ENCODE results near the gene FHDC1.

The FHDC1 gene

DNA sequence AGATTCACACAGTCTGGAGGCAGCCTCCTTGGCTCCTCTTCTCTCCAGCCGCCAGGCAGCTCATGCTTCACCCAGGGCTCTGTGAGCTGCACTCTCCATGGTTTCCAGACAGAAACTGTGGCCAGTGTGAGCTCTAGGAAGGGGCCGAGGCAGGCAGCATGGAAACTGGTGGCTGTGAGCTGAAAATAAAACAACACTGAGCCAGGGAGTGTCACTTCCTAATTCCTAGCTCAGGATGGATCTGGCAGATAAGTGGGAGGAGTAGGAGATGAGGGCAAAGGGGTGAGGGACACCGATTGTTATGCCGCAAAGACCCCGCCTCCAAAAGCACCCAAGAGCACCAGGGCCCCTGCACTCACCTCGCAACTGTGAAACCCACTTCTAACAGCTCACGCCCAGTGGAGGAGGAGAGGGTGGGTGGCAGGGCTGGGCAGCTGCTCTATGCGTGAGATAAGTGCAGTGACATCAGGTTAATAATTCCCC lies 69.8 kb downstream of the FHDC1 start:
- no peak for DNase-seq (ENCODE audit: low read depth)

GRCh38 chr4:153008578-153009199 lies 72.6 kb downstream of the FHDC1 start:
- no peak for DNase-seq (ENCODE audit: low read depth)

DNA sequence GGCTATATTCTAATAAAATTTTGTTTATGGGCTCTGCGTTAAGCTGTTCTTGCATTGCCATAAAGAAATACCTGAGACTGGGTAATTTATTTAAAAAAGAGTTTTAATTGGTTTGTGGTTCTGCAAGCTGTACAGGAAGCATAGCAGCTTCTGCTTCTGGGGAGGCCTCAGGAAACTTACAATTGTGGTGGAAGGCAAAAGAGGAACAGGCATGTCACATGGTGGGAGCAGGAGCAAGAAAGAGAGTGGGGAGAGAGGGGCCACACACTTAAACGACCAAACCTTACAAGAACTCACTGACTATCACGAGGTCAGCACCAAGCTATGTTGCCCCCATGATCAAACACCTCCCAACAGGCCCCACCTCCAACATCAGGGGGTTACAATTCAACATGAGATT lies 74.0 kb downstream of the FHDC1 start:
- DNase-seq (ENCODE audit: low read depth) = no peak

DNA sequence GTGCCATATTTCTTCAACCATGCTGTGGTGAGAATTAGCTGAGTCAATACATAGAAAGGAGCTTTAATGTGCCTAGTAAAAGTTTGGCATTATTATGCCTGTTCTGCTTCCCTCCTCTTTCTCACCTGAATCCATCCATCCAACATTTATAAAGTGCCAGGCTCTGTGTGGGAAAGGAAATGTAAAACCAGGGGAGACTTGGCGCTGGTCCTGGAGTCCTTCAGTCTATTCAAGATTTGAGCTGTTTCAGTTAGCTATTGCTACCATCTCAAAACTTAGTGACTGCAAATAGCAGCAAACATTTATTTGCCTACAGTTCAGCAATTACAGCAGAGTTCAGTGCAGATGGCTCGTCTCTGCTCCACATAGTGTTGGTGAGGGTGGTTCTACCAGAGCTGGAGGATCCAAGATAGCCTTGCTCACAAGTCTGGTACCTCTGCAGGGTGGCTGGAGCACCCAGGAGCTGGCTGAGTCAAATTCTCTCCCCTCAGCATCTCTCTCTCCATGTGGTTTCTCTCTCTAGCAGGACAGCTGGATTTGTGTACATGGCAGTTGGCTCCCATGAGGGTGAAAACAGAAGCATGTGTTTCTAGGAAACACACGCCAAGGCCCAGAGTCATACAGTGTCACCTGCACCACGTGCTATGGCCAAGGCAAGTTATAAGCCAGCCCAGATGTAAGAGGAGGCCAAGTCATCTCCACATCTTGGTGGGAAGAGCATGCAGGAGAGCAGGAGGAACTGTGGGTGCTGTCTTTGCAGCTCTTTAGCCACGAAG lies 77.3 kb downstream of the FHDC1 start:
- no peak for DNase-seq (ENCODE audit: low read depth)

DNA sequence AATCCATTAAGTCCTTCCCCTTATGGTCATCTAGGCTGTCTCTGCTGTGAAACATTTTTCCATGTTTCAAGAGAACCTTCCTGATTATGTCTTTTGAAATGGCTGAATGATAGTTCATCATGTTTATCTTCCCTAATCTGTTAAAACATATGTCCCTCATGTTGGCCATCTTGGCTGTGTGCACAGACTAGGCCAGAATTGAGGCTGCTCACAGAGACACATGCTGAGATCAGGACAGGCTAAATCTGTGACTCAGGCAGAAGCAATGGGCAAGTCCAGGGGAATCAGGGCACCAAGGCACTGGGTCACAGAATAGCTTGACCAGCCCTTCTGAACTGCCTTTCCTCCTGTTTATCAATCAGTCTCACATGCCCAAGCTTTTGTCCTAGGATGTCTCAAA lies 78.3 kb downstream of the FHDC1 start:
- no peak for DNase-seq (ENCODE audit: low read depth)

- DNase-seq (ENCODE audit: low read depth) = no peak
Measured at GRCh38 chr4:153016592-153016991, 80.5 kb downstream of the FHDC1 start.

DNA sequence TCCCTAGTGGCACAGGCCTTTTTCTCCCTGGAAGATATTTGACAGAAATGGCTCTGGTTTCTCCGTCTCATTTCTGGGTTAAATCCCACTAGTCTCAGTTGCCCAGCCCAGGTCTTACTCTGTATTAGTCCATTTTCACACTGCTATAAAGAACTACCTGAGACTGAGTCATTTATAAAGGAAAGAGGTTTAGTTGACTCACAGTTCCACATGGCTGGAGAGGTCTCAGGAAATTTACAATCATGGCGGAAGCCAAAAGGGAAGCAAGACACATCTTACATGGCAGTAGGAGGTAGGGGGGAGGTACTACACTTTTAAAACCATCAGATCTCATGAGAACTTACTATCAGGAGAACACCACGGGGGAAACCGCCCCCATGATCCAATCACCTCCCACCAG lies 81.9 kb downstream of the FHDC1 start:
- DNase-seq (ENCODE audit: low read depth) = no peak

GRCh38 chr4:153018684-153019083 lies 82.6 kb downstream of the FHDC1 start:
- no peak for DNase-seq (ENCODE audit: low read depth)

- no peak for DNase-seq (ENCODE audit: low read depth)
Measured at GRCh38 chr4:153019906-153020305, 83.8 kb downstream of the FHDC1 start.

- DNase-seq (ENCODE audit: low read depth) = no peak
Measured at GRCh38 chr4:153020457-153020856, 84.3 kb downstream of the FHDC1 start.

GRCh38 chr4:153021276-153021675 lies 85.2 kb downstream of the FHDC1 start:
- no peak for DNase-seq (ENCODE audit: low read depth)

DNA sequence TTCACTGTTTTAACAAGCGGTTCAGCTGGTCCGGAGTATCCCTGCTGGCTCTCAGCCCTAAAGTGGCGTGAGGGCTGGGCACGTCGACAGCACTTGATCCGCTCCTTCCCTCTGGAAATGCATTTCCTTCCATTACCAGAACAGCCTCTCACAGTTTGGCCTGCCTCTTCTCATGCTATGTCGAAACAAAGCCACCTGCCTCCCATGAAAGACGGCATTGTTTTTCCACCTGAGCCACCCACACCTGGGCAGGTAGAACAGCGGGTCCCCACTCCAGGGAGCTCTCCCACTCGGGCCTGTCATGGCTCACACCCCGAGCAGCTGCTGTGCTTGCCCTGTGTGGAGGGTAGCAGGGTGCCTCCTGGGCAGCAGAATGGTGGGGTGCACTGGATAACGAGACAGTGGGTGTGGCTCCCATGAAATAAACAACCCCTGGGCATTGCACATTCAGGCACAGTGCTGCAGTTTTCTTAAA lies 86.2 kb downstream of the FHDC1 start:
- no peak for DNase-seq (ENCODE audit: low read depth)

DNA sequence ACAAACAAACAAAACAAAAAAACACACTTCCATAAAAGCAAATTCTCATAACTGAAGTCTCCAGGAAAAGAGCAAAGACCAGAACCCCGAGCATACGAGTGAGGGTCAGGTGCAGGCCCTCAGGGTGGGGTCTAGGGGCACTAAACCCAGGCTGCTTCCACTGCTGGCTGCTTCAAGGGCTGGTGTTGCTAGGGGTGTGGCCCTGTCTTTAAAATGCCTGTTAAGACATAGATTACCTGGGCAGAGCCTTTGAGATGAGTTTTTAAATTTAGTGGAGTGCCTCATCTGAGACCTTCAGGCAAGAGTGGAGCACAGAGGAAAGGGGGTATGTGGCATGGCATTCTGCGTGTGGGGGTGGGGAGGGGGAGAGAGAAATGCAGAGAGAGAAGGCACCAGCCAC lies 87.0 kb downstream of the FHDC1 start:
- DNase-seq (ENCODE audit: low read depth) = no peak

DNA sequence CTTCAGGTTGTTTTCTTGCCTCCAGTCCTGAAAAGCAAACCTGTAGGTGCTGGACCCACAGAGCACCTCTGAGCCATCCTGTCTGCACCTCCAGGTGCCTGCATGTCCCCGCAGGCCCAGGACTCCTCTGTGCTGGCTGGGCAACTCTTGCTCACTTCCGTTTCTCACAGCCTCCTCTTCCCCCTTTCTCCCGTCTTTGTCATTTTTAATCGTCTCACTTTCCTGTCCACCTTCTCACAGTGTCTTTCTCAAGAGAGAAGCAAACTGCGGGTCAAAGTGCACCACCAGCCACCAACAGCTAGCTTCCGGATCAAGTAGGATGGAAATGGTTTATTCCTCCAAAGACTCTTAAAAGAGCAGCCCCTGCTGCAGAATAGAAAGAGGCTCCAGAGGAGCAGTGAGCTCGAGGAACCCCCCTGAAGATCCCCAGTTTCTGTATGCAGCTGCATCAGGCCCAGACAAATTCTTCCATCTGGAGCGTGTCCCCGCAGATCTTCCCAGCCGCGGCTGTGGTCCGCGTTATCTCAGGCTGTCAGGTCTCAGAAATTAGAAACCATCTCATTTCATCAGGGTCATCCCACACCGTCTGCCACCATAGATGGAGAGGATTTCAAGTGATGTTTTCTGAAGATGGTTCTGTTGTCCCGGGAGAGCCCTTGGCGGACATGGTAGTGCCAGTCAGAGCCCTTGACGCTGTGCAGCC lies 87.7 kb downstream of the FHDC1 start:
- no peak for DNase-seq (ENCODE audit: low read depth)

DNA sequence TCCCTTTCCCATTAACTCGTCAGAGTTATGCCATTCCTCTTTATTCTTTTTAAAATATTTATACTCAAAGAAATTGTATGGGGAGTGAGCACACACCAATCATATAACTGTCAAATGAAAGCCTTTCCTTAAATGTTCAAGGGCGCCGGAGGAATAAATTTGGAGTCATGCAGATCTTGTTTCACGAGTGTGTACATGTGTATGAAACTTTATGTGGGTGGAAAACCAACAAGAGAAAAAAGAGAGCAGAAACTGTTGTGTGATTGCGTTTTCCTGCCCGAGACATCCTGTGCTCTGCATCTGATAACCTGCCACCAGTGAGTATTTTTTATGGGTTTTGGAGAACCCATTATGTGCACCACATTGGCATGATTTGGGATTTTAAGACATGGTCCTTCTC lies 88.3 kb downstream of the FHDC1 start:
- DNase-seq (ENCODE audit: low read depth) = no peak

DNA sequence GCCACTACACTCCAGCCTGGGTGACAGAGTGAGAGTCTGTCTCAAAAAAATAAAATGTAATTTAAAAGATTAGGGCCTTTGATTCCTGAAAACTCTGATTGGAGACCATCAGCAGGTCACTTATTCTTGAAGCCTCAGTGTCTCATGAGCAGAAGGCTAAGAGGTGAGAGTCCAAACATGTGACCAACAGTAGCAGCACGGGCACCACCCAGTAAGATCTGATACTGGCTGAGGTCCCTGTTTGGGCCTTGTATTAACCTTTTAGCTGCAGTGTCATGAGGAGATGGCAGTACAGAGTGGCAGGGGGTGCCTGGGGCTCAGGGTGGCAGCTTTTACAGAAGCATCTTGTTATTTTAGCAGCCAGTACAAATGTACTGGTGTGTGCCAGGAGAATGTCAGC lies 89.3 kb downstream of the FHDC1 start:
- DNase-seq (ENCODE audit: low read depth) = no peak

GRCh38 chr4:153026591-153027346 lies 90.6 kb downstream of the FHDC1 start:
- no peak for DNase-seq (ENCODE audit: low read depth)

DNA sequence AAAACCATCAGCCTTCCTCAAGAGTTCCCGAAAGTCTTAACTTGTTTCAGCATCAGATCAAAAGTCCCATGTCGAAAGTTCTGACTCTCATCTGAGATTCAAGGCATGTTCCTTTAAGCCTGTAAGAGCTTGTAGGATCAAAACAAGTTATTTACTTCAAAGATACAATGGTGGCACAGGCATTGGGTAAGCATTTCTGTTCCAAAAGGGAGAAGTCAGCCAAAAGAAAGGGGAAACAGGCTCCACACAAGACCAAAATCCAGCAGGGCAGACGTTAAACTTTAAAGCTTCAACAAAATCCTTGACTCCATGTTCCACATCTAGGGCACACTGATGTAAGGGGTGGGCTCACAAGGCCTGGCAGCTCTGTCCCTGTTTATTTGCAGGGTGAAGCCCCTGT lies 91.7 kb downstream of the FHDC1 start:
- DNase-seq (ENCODE audit: low read depth) = no peak

GRCh38 chr4:153028535-153028934 lies 92.4 kb downstream of the FHDC1 start:
- DNase-seq (ENCODE audit: low read depth) = no peak
